Central memory CD4-positive, alpha-beta T cell (primary cell): ENCODE measurements around the gene RBL1.
"Not testable (repeated sequence)": the region's sequence is repeated elsewhere in the genome, so short reads cannot be mapped to it uniquely, and the experiment has no call there.

Experiments
- DNase-seq: peaks from one replicate; pipeline ENCODE4 v3.0.0; 2022
- total RNA-seq, 3 experiments: gene quantifications; one replicate each; lab custom pipeline; 2026; lab: John Stamatoyannopoulos, UW

RBL1 gene, protein sequence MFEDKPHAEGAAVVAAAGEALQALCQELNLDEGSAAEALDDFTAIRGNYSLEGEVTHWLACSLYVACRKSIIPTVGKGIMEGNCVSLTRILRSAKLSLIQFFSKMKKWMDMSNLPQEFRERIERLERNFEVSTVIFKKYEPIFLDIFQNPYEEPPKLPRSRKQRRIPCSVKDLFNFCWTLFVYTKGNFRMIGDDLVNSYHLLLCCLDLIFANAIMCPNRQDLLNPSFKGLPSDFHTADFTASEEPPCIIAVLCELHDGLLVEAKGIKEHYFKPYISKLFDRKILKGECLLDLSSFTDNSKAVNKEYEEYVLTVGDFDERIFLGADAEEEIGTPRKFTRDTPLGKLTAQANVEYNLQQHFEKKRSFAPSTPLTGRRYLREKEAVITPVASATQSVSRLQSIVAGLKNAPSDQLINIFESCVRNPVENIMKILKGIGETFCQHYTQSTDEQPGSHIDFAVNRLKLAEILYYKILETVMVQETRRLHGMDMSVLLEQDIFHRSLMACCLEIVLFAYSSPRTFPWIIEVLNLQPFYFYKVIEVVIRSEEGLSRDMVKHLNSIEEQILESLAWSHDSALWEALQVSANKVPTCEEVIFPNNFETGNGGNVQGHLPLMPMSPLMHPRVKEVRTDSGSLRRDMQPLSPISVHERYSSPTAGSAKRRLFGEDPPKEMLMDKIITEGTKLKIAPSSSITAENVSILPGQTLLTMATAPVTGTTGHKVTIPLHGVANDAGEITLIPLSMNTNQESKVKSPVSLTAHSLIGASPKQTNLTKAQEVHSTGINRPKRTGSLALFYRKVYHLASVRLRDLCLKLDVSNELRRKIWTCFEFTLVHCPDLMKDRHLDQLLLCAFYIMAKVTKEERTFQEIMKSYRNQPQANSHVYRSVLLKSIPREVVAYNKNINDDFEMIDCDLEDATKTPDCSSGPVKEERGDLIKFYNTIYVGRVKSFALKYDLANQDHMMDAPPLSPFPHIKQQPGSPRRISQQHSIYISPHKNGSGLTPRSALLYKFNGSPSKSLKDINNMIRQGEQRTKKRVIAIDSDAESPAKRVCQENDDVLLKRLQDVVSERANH
- 74.3 to 122 (median 82.6) reads per million in 3 experiments for total RNA-seq

GRCh38 chr20:37095599-37096414, at the start of gene RBL1:
RBL1 (minus strand) TSS chr20:37095997; CDS start chr20:37095928, 69 bp downstream.
- peak; percentile 89 for DNase-seq

GRCh38 chr20:37144856-37145404, 49.1 kb upstream of the RBL1 start:
- DNase-seq: no peak

GRCh38 chr20:37142708-37143107, 46.9 kb upstream of the RBL1 start:
- no peak for DNase-seq

DNA sequence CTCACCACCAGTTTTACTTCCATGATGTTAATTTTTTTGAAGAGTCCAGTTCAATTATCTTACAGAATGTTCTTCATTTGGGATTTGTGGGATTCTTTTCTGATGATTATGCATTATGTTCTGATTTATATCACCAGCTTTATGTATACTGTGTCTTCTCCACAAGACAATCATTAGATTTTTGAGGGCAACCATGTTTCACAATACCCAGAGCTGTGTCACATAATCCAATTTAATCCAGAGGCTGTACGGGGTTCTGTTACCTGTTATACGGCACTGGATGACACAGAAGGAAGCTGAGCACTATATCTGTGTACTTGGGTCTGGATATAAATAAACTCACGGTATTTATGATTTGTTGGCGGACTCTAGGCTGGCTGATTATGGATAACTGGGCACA, 41.8 kb upstream of the RBL1 start:
- DNase-seq: no peak

- DNase-seq: no peak
Measured at GRCh38 chr20:37133952-37134351, 38.2 kb upstream of the RBL1 start.

GRCh38 chr20:37131486-37131885, 35.7 kb upstream of the RBL1 start:
- no peak for DNase-seq

DNA sequence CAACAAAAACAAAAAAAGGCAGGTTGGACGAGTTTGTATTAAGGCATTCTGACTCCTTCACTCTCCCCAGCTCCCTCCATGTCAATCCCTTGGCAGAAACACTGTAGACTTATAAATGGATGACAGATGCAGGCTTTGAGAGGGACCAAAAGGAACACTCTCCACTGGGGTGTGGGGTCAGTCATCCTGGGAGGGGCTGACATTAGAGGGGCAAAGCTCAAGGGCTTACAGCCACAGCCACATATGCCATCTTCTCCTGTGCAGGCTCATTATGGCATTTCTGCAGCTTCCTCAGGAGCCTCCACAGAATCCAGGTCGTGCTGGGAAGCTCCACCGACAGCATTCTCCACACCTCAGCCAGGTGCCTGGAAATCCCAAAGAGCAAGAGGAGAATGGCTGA, 33.0 kb upstream of the RBL1 start:
- no peak for DNase-seq

- DNase-seq: not testable (repeated sequence)
Measured at GRCh38 chr20:37126290-37126689, 30.5 kb upstream of the RBL1 start.

DNA sequence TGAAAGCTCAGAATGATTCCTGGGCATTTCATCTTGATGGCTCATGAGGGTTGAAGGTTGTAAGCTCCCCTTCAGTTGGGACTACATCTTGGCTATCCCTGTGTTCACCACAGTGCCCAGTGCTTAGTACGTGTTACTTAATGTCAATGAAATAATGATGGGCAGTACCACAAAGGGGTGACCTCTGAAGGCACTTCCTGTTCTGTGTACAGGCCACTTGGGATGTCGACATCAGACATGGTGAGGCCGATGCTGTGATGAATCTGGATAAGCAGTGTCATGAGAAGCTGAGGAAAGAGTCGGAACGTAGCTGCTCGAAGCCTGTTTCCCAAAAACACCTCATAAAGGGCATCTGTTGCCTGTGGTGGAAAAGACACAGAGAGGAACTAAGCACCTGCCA, 27.6 kb upstream of the RBL1 start:
- DNase-seq: no peak

GRCh38 chr20:37120497-37120896, 24.7 kb upstream of the RBL1 start:
- no peak for DNase-seq

- no peak for DNase-seq
Measured at GRCh38 chr20:37119356-37120036, 23.7 kb upstream of the RBL1 start.

- no peak for DNase-seq
Measured at GRCh38 chr20:37114012-37114411, 18.2 kb upstream of the RBL1 start.

- no peak for DNase-seq
Measured at GRCh38 chr20:37111926-37112455, 16.2 kb upstream of the RBL1 start.

GRCh38 chr20:37108676-37109075, 12.9 kb upstream of the RBL1 start:
- no peak for DNase-seq

- no peak for DNase-seq
Measured at GRCh38 chr20:37102571-37102970, 6.8 kb upstream of the RBL1 start.

- no peak for DNase-seq
Measured at GRCh38 chr20:37096415-37097041, 731 bp upstream of the RBL1 start.

- DNase-seq: peak; percentile 74
Measured at GRCh38 chr20:37095108-37095598, 644 bp downstream of the RBL1 start.

DNA sequence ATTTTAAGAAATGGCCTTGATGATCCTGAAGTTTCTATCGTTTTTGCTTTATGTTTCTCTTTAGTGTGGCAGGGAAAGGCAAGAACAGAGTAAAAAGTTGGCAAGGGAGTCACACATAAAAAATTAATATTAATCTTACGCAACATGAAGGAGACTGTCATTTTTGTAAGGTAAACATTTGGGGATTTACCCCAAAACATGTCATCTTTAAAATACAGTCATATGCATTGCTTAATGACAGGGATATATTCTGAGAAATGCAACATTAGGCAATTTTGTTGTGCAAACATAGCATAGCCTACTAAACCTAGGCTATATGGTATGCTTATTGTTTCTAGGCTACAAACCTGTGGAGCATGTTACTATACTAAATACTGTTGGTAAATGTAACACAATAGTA, 5.4 kb downstream of the RBL1 start:
- no peak for DNase-seq

- peak; percentile 33 for DNase-seq
Measured at GRCh38 chr20:37081717-37082289, 14.0 kb downstream of the RBL1 start.

DNA sequence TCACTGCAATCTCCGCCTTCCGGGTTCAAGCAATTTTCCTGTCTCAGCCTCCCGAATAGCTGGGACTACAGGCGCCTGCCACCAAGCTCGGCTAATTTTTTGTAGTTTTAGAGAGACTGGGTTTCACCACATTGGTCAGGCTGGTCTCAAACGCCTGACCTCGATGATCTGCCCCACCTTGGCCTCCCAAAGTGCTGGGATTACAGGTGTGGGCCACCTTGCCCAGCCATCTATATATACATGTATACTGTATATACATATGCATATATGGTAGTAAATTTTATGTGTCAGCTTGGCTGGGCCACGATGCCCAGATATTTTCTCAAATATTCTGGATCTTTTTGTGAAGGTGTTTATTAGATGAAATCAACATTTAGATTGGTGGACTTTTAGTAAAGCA, 18.8 kb downstream of the RBL1 start:
- no peak for DNase-seq
